Choroid plexus epithelial cell (primary cell): ENCODE measurements around the gene ROR2.
A peak's percentile ranks its signal among the peaks of the same experiment; 100 is the strongest.
"Not testable (repeated sequence)": the region's sequence is repeated elsewhere in the genome, so short reads cannot be mapped to it uniquely, and the experiment has no call there.

ENCODE experiments used
- DNase-seq: peaks from one replicate; pipeline ENCODE4 v3.0.0-alpha.2; 2010; ENCODE audit warnings: low read depth
- H3K4me3 ChIP-seq: 2 replicates; pipeline ENCODE4 v1.5.1; 2011; ENCODE audit warnings: low read depth, mild to moderate bottlenecking, control low read depth, low read length, moderate library complexity
- TF ChIP-seq, protein P1 (sequence below): conservative IDR thresholded peaks from 2 replicates; pipeline ENCODE4 v1.5.1; 2011; ENCODE audit warnings: low read depth, mild to moderate bottlenecking, control low read depth, inconsistent platforms, low read length, moderate library complexity

The ROR2 gene

DNA sequence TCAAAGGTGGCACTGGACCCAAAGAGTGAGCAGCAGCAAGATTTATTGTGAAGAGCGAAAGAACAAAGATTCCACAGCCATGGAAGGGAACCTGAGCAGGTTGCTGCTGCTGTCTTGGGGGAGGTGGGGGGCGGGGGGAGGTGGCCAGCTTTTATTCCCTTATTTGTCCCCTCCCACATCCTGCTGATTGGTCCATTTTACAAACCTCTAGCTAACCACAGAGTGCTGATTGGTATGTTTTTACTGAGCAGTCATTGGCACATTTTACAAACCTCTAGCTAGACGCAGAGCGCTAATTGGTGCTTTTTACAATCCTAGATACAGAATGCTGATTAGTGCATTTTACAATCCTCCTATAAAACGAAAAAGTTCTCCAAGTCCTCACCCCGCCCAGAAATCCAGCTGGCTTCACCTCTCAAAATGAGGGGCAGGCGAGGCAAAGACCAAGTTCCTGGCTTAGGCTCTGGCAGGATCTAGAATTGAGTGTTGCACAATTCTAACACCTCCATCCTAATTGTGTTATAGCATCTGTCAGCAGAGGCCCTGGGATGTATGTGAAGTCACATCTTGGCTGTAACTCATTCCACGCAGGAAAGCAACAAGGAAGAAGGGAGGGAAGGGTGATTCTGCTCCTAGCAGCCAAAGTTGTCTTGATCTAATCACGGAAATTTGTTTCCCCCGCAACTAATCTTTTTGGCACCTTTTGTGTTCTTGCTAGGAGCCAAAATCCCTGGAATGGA, 34.3 kb downstream of the ROR2 start:
- DNase-seq = no peak
- TF ChIP-seq, protein P1, sequence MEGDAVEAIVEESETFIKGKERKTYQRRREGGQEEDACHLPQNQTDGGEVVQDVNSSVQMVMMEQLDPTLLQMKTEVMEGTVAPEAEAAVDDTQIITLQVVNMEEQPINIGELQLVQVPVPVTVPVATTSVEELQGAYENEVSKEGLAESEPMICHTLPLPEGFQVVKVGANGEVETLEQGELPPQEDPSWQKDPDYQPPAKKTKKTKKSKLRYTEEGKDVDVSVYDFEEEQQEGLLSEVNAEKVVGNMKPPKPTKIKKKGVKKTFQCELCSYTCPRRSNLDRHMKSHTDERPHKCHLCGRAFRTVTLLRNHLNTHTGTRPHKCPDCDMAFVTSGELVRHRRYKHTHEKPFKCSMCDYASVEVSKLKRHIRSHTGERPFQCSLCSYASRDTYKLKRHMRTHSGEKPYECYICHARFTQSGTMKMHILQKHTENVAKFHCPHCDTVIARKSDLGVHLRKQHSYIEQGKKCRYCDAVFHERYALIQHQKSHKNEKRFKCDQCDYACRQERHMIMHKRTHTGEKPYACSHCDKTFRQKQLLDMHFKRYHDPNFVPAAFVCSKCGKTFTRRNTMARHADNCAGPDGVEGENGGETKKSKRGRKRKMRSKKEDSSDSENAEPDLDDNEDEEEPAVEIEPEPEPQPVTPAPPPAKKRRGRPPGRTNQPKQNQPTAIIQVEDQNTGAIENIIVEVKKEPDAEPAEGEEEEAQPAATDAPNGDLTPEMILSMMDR = no peak
- H3K4me3 ChIP-seq = no peak overlapping the region

- no peak overlapping the region for H3K4me3 ChIP-seq
- DNase-seq = no peak
- TF ChIP-seq, protein P1 = no peak
Measured at GRCh38 chr9:91914937-91915336, 35.1 kb downstream of the ROR2 start.

GRCh38 chr9:91914404-91914803, 35.6 kb downstream of the ROR2 start:
- DNase-seq = no peak
- TF ChIP-seq, protein P1 = no peak
- no peak overlapping the region for H3K4me3 ChIP-seq

DNA sequence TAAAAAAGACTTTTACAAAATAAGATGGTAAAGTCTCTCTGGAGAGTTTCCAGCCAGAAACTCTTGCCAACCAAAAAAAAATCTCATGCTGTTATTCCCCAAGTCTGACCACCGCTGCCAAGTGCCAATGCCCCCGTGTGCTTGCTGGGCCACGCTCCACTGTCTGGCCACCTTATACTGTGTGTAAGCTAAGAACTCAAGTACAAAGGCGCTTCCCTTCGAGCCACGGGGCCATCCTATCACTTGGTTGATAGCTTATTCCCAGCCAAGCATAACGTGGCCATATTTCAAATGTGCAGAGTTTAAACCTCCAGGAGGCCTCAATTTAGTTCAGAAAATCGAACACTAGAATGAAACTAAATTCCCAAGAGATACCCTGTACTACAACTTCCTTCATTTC, 36.0 kb downstream of the ROR2 start:
- H3K4me3 ChIP-seq = no peak overlapping the region
- DNase-seq = no peak
- TF ChIP-seq, protein P1 = no peak

DNA sequence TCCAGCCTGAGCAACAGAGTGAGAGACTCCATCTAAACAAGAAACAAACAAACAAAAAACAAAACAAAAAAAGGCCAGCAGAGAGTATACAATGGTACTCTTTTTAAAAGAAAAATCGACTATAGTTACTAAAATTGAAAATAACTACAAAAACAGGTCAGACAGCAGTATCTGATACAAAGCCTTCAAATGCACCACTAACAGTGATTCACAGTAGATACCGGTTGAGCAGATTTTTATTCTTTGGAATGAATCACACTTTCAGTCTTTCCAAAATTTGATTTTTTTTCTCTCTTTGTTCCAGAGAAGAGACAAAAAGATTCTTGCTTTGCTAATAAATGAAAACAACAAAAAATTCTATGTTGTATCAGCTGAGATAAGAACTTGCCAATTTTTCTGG, 36.9 kb downstream of the ROR2 start:
- TF ChIP-seq, protein P1 = no peak
- H3K4me3 ChIP-seq = no peak overlapping the region
- DNase-seq = no peak

DNA sequence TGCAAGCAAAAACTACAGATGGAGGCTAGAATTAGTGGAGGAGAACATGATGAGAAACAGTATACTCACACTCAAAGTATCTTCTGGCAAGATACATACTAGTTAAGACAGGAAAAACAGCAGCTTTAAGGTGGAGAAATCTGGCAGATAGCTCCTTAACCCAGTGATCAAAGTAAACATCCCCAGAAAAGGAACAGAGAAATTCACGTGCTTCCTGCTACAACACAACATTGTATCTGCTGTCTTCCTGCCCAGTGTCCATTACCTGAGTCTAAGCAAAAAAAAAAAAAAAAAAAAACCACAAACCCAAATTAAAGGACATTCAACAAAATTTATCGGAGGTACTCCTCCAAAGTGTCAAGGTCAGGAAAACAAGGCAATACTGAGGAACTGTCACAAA, 38.4 kb downstream of the ROR2 start:
- H3K4me3 ChIP-seq = no peak overlapping the region
- TF ChIP-seq, protein P1 = no peak
- no peak for DNase-seq

DNA sequence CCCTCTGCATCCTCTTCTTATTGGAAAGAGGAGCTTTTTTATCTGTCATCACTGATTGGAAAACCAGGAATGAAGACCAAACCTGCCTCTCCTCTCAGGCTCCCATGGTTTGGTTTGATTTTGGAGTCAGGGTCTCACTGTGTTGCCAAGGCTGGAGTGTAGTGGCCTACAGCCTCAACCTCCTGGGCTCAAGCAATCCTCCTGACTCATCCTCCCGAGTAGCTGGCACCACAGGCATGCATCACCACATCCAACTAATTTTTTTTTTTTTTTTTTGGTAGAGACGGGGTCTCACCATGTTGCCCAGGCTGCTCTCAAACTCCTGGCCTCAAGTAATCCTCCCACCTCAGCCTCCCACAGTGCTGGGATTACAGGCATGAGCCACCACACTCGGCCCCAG, 40.8 kb downstream of the ROR2 start:
- H3K4me3 ChIP-seq, DNase-seq: not testable (repeated sequence)

- DNase-seq = peak; percentile 85
- TF ChIP-seq, protein P1 = no peak
- H3K4me3 ChIP-seq = no peak overlapping the region
Measured at GRCh38 chr9:91908746-91909145, 41.3 kb downstream of the ROR2 start.
